ENCODE data around the gene SCAF8. TPM values are rescaled to one million over a fixed set of nuclear protein-coding genes. Genes with fewer than 3 reads are reported as not detected.

Gene SCAF8
- total RNA-seq, 4 donors from 2014 or later: 41.1 to 50.7 (median 44.9) TPM

DNA sequence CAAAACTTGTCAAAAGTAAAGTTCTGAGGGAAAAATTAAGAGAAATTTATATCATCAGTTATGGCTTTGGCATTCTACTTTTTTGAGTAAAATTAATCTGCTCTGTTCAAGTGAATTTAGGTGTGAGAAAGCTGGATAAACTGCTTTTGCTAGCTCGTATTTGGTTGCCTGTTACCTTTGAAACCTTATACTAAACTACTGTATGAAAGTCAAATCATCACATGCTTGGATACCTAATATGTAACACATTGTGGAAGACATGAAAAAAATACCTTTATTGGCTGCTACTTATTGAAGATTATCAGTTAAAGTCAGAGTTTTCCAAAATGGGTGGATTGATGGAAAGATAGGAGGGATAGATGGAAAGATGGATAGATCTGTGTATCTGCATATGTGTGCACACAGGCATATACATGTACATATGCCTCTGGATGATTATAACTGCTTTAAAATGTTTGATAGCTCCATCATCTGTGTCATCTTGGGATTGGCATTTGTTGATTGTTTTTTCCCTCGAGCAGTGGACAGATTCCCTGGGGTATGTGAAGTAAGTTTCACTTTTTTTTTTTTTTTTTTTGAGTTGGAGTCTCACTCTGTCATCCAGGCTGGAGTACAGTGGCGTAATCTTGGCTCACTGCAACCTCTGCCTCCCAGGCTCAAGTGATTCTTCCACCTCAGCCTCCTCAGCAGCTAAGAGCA, 24.3 kb downstream of the SCAF8 start:
- Histone ChIP-seq H3K27ac (no peak overlapping the region), H3K27me3 (no peaks in the 10 kb centered on the region), H3K36me3 (peaks cover 0 to 4% (median 0%) of the 10 kb centered on the region in 3 donors), H3K9me3 (peaks cover 0 to 3% (median 0%) of the 10 kb centered on the region in 4 donors), H3K4me3 (no peak overlapping the region), H3K4me1 (peaks cover 0 to 26% (median 4%) of the 10 kb centered on the region in 4 donors)
- WGBS, 2 donors: 68% methylated on average over 3 of the region's 3 CpGs
- TF ChIP-seq CTCF (IDR thresholded peaks at IDR 0.05) (no peak), POLR2A (IDR thresholded peaks at IDR 0.05) (no peak), EP300 (IDR thresholded peaks at IDR 0.05) (no peak)
- DNase-seq (ENCODE audit: low spot score in 2 of 2): no peak

DNA sequence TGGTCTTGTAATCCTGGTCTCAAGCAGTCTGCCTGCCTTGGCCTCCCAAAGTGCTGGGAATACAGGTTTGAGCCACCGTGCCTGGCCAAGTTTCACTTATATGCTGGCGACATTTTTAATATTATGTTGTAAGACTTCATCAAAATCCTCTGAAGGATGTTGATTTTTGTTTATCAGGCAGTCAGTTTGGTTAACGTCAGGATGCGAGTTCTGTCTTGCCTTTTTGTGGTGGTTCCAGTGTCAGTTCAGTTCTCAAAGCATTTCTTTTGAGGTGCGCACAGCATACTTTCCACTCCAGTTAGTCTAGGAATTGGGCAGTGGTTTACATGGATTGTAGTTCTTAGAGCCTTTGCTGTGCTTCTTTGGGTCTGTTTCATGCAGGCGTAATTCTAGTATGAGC, 24.9 kb downstream of the SCAF8 start:
- no peak for DNase-seq (ENCODE audit: low spot score in 2 of 2)
- TF ChIP-seq CTCF (IDR thresholded peaks at IDR 0.05) (no peak), EP300 (IDR thresholded peaks at IDR 0.05) (no peak), POLR2A (IDR thresholded peaks at IDR 0.05) (no peak)
- H3K4me1 ChIP-seq: peaks cover 0 to 30% (median 4%) of the 10 kb centered on the region in 4 donors
- peaks cover 0 to 3% (median 0%) of the 10 kb centered on the region in 4 donors for H3K9me3 ChIP-seq
- no peak overlapping the region for H3K27ac ChIP-seq
- H3K27me3 ChIP-seq: no peaks in the 10 kb centered on the region
- peaks cover 0 to 4% (median 0%) of the 10 kb centered on the region in 3 donors for H3K36me3 ChIP-seq
- no peak overlapping the region for H3K4me3 ChIP-seq
- WGBS, 2 donors: 80 to 82% methylated on average over 6 of the region's 6 CpGs

- H3K4me3 ChIP-seq: no peak overlapping the region
- no peak for DNase-seq (ENCODE audit: low spot score in 2 of 2)
- H3K4me1 ChIP-seq: peaks cover 0 to 63% (median 17%) of the 10 kb centered on the region in 4 donors
- no peak for TF ChIP-seq EP300 (IDR thresholded peaks at IDR 0.05)
- no peak for TF ChIP-seq CTCF (IDR thresholded peaks at IDR 0.05)
- TF ChIP-seq POLR2A (IDR thresholded peaks at IDR 0.05): no peak
- peaks cover 0 to 4% (median 0%) of the 10 kb centered on the region in 3 donors for H3K36me3 ChIP-seq
- H3K27me3 ChIP-seq: no peaks in the 10 kb centered on the region
- WGBS, 2 donors: 67 to 72% methylated on average over 1 of the region's 1 CpG
- no peak overlapping the region for H3K27ac ChIP-seq
- H3K9me3 ChIP-seq: peaks cover 0 to 3% (median 0%) of the 10 kb centered on the region in 4 donors
Measured at GRCh38 chr6:154763650-154764049, 30.4 kb downstream of the SCAF8 start.

DNA sequence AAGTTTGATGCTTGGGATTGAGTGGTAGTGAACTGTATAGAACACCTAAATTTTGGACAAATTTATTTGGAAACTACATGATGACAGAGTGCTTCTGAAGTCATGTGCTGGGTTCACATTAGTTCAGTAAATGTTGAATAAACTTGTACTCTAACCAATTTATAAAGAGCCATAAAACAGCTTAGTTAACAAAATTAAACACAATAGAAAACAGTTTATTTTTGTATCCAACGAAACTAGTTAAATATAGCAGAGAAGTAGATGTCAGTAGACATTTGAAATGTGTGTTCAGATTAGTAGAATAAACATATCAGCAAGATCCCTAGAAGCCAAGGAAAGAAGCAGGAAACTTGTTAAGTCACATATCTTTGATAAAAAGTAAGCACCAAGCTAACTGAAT, 32.1 kb downstream of the SCAF8 start:
- Histone ChIP-seq H3K36me3 (no peaks in the 10 kb centered on the region), H3K27ac (no peak overlapping the region), H3K4me3 (no peak overlapping the region), H3K27me3 (no peaks in the 10 kb centered on the region), H3K9me3 (peaks cover 0 to 3% (median 0%) of the 10 kb centered on the region in 4 donors), H3K4me1 (peaks cover 0 to 75% (median 19%) of the 10 kb centered on the region in 4 donors)
- WGBS, 2 donors: 29 to 42% methylated on average over 1 of the region's 1 CpG
- DNase-seq (ENCODE audit: low spot score in 2 of 2): no peak
- TF ChIP-seq EP300 (IDR thresholded peaks at IDR 0.05): no peak
- no peak for TF ChIP-seq POLR2A (IDR thresholded peaks at IDR 0.05)
- TF ChIP-seq CTCF (IDR thresholded peaks at IDR 0.05): no peak

GRCh38 chr6:154766288-154766687, 33.1 kb downstream of the SCAF8 start:
- H3K36me3 ChIP-seq: no peaks in the 10 kb centered on the region
- peaks cover 0 to 81% (median 19%) of the 10 kb centered on the region in 4 donors for H3K4me1 ChIP-seq
- H3K9me3 ChIP-seq: peaks cover 0 to 3% (median 0%) of the 10 kb centered on the region in 4 donors
- 29 to 40% methylated on average over 3 of the region's 3 CpGs for WGBS, 2 donors
- no peak overlapping the region for H3K27ac ChIP-seq
- no peak overlapping the region for H3K4me3 ChIP-seq
- DNase-seq (ENCODE audit: low spot score in 2 of 2): no peak
- no peaks in the 10 kb centered on the region for H3K27me3 ChIP-seq
- TF ChIP-seq CTCF (IDR thresholded peaks at IDR 0.05) (no peak), POLR2A (IDR thresholded peaks at IDR 0.05) (no peak), EP300 (IDR thresholded peaks at IDR 0.05) (no peak)
